ENCODE data around the gene MICAL2. TPM values are rescaled to one million over a fixed set of nuclear protein-coding genes. Genes with fewer than 3 reads are reported as not detected.

Gene MICAL2
- total and polyA plus RNA-seq, 2 donors (not counting 3 experiments of a cell fraction or from before 2014, with no cell fraction given) = 67.6 to 200 TPM

GRCh38 chr11:12148466-12148865, 38.1 kb downstream of the MICAL2 start:
- Histone ChIP-seq H4K20me1 (replicated peaks; ENCODE audit: control insufficient read depth, extremely low read depth, insufficient read depth, low read length) (no peaks in the 10 kb centered on the region), H3K9me1 (replicated peaks; ENCODE audit: control insufficient read depth, extremely low read depth, insufficient read depth, low read length) (no peaks in the 10 kb centered on the region), H2AFZ (ENCODE audit: low read depth, low read length) (no peak overlapping the region), H3K36me3 (ENCODE audit: control insufficient read depth in 2 of 2, extremely low read depth in 1 of 2, insufficient read depth in 2 of 2, low read length in 2 of 2) (peaks cover 0 to 2% of the 10 kb centered on the region in 2 experiments), H3K9ac (replicated peaks; ENCODE audit: extremely low read depth, insufficient read depth, low read length) (no peak overlapping the region), H3K9me3 (replicated peaks; ENCODE audit: control insufficient read depth, insufficient read depth, low read length) (no peaks in the 10 kb centered on the region), H3K4me1 (ENCODE audit: control insufficient read depth, extremely low read depth, insufficient read depth, low read length) (no peaks in the 10 kb centered on the region), H3K4me2 (ENCODE audit: insufficient read depth, low read length) (no peak overlapping the region), H3K79me2 (ENCODE audit: control insufficient read depth, insufficient read depth, low read length) (peaks cover 35% of the 10 kb centered on the region), H3K27me3 (ENCODE audit: control insufficient read depth in 2 of 2, insufficient read depth in 2 of 2, low read length in 2 of 2) (no peaks in the 10 kb centered on the region), H3K27ac (ENCODE audit: insufficient read depth, low read depth, low read length) (no peak overlapping the region), H3K4me3 (replicated peaks in 1 of 3; ENCODE audit: insufficient read depth in 1 of 3, low read depth in 1 of 3, low read length in 3 of 3) (no peak overlapping the region)
- intact Hi-C loops (cut with micrococcal nuclease) (no loop called here), dilution Hi-C loops (cut with MboI; ENCODE audit: extremely low pct_ligation_motif_present, low sequenced_read_pairs) (no loop called here)
- TF ChIP-seq JUN (IDR thresholded peaks at IDR 0.05; ENCODE audit: borderline replicate concordance, insufficient read depth, insufficient read length, low read depth) = no peak
- no peak for TF ChIP-seq MAX (IDR thresholded peaks at IDR 0.05; ENCODE audit: insufficient read depth, insufficient read length)
- TF ChIP-seq CTCF (IDR thresholded peaks at IDR 0.05; ENCODE audit: extremely low read depth in 1 of 2, insufficient read depth in 1 of 2, low read depth in 1 of 2, low read length in 2 of 2) = no peak
- no peak for TF ChIP-seq FOS (IDR thresholded peaks at IDR 0.05; ENCODE audit: borderline replicate concordance, insufficient read depth, low read length)
- no peak for TF ChIP-seq MYC (IDR thresholded peaks at IDR 0.05; ENCODE audit: low read depth, low read length)
- no peak for TF ChIP-seq POLR2AphosphoS5 (IDR thresholded peaks at IDR 0.05; ENCODE audit: insufficient read depth, low read depth, low read length)
- TF ChIP-seq GATA2 (IDR thresholded peaks at IDR 0.05; ENCODE audit: insufficient read depth, insufficient read length, low read depth, low read length) = no peak
- no peak for TF ChIP-seq EZH2 (IDR thresholded peaks at IDR 0.05; ENCODE audit: borderline replicate concordance, low read depth, low read length, severe bottlenecking)
- no peak for TF ChIP-seq POLR2A (IDR thresholded peaks at IDR 0.05; ENCODE audit: low read depth, low read length)
- no TSS peak for BruUV-seq (replicated peaks)
- CTCF ChIA-PET = no interaction called here
- no peak for FAIRE-seq
- no peak for DNase-seq (ENCODE audit: low read depth, low spot score)
- POLR2A ChIA-PET = interaction anchor here (0.5 kb wide), 1 partner anchor 61 kb away, joined by 3 read pairs; no protein-coding TSS in a partner anchor

Measured in endothelial cell of umbilical vein (primary cell).